SK-N-SH treated with all-trans-retinoic acid at 6 μM for 48 hours (cell line): Measurements from ENCODE around the gene PDF.

Source experiments
- ATAC-seq: fragments of 200-7000 bp; cut with Tn5 transposase; 3 replicates; pipeline ENCODE4 v1.9.1; 2020; ENCODE audit warnings: mild to moderate bottlenecking, moderate library complexity
- BACH2 ChIP-seq: fragments of 250-450 bp; sonication (Bioruptor Pico); IDR thresholded peaks from 2 replicates; pipeline ENCODE4 v1.9.0; 2021; ENCODE audit warnings: mild to moderate bottlenecking, borderline replicate concordance
- CSRNP3 ChIP-seq: fragments of 250-450 bp; sonication (Bioruptor Pico); IDR thresholded peaks from 2 replicates; pipeline ENCODE4 v1.5.1; 2021; ENCODE audit warnings: mild to moderate bottlenecking, moderate library complexity
- ESRRG ChIP-seq: fragments of 250-450 bp; sonication (Bioruptor Pico); IDR thresholded peaks from 2 replicates; pipeline ENCODE4 v1.6.1; 2021; ENCODE audit warnings: mild to moderate bottlenecking
- GLIS3 ChIP-seq: fragments of 250-450 bp; sonication (Bioruptor Pico); IDR thresholded peaks from 2 replicates; pipeline ENCODE4 v1.5.0; 2020; ENCODE audit warnings: mild to moderate bottlenecking, moderate library complexity
- ISL1 ChIP-seq: fragments of 250-450 bp; sonication (Bioruptor Pico); IDR thresholded peaks from 2 replicates; pipeline ENCODE4 v2.1.2; 2022; ENCODE audit warnings: mild to moderate bottlenecking, moderate library complexity
- OSR1 ChIP-seq: fragments of 250-450 bp; sonication (Bioruptor Pico); IDR thresholded peaks from 2 replicates; pipeline ENCODE4 v1.8.0; 2022; ENCODE audit warnings: moderate library complexity, mild to moderate bottlenecking, inconsistent platforms
- PATZ1 ChIP-seq: fragments of 250-450 bp; sonication (Bioruptor Pico); IDR thresholded peaks from 2 replicates; pipeline ENCODE4 v1.8.0; 2020; ENCODE audit warnings: mild to moderate bottlenecking, moderate library complexity, borderline replicate concordance
- POU6F1 ChIP-seq: fragments of 250-450 bp; sonication (Bioruptor Pico); IDR thresholded peaks from 2 replicates; pipeline ENCODE4 v1.8.0; 2021; ENCODE audit warnings: low read depth, mild to moderate bottlenecking, moderate library complexity, borderline replicate concordance
- RARB ChIP-seq: fragments of 250-450 bp; sonication (Bioruptor Pico); IDR thresholded peaks from 2 replicates; pipeline ENCODE4 v1.8.0; 2021; ENCODE audit warnings: mild to moderate bottlenecking, moderate library complexity
- SNAI2 ChIP-seq: fragments of 250-450 bp; sonication (Bioruptor Pico); IDR thresholded peaks from 2 replicates; pipeline ENCODE4 v1.5.0; 2020; ENCODE audit warnings: mild to moderate bottlenecking, moderate library complexity
- TCF4 ChIP-seq: fragments of 250-450 bp; sonication (Bioruptor Pico); IDR thresholded peaks from 2 replicates; pipeline ENCODE4 v1.8.0; 2021; ENCODE audit warnings: mild to moderate bottlenecking, moderate library complexity, borderline replicate concordance
- TOX ChIP-seq: fragments of 250-450 bp; sonication (Bioruptor Pico); IDR thresholded peaks from 2 replicates; pipeline ENCODE4 v1.8.0; 2021; ENCODE audit warnings: mild to moderate bottlenecking, moderate library complexity, borderline replicate concordance
- TSHZ2 ChIP-seq: fragments of 250-450 bp; sonication (Bioruptor Pico); IDR thresholded peaks from 2 replicates; pipeline ENCODE4 v1.5.0; 2020; ENCODE audit warnings: mild to moderate bottlenecking, moderate library complexity
- ZC3H10 ChIP-seq: fragments of 250-450 bp; sonication (Bioruptor Pico); IDR thresholded peaks from 2 replicates; pipeline ENCODE4 v1.5.1; 2021; ENCODE audit warnings: mild to moderate bottlenecking, moderate library complexity
- ZFP3 ChIP-seq: fragments of 250-450 bp; sonication (Bioruptor Pico); IDR thresholded peaks from 2 replicates; pipeline ENCODE4 v1.5.0; 2020; ENCODE audit warnings: mild to moderate bottlenecking, moderate library complexity
- ZFP30 ChIP-seq: fragments of 450-650 bp; formaldehyde crosslinking; IDR thresholded peaks from 2 replicates; pipeline ENCODE4 v1.5.0; 2022; ENCODE audit warnings: mild to moderate bottlenecking, moderate library complexity
- ZNF565 ChIP-seq: fragments of 450-650 bp; formaldehyde crosslinking; conservative IDR thresholded peaks from 2 replicates; pipeline ENCODE4 v1.5.0; 2020; ENCODE audit warnings: low read depth, mild to moderate bottlenecking, moderate library complexity
- ZNF8 ChIP-seq: fragments of 450-650 bp; formaldehyde crosslinking; IDR thresholded peaks from 2 replicates; pipeline ENCODE4 v1.5.0; 2020; ENCODE audit warnings: mild to moderate bottlenecking, moderate library complexity

The PDF gene

GRCh38 chr16:69344171-69344570, 13.8 kb upstream of the PDF start:
- TF ChIP-seq BACH2 (CRISPR knock-in tag), result no peak
- no peak for TF ChIP-seq ESRRG (CRISPR knock-in tag)
- no peak for TF ChIP-seq TOX (CRISPR knock-in tag)
- TF ChIP-seq ZC3H10 (CRISPR knock-in tag), result no peak
- no peak for TF ChIP-seq POU6F1 (CRISPR knock-in tag)
- no peak for TF ChIP-seq GLIS3 (CRISPR knock-in tag)
- no peak for TF ChIP-seq CSRNP3 (CRISPR knock-in tag)
- no peak for TF ChIP-seq ISL1 (CRISPR knock-in tag)
- TF ChIP-seq TCF4 (CRISPR knock-in tag), result no peak

GRCh38 chr16:69340095-69340644, 9.8 kb upstream of the PDF start:
- peak; percentile 30 for ATAC-seq
- TF ChIP-seq TCF4 (CRISPR knock-in tag) (no peak), ZNF8 (CRISPR knock-in tag) (no peak), GLIS3 (CRISPR knock-in tag) (no peak), TSHZ2 (CRISPR knock-in tag) (no peak), BACH2 (CRISPR knock-in tag) (no peak)

More at GRCh38 chr16:69344171-69344570, 13.8 kb upstream of the PDF start:
- ATAC-seq, result no peak

- ATAC-seq, result peak; percentile 99
- TF ChIP-seq ZFP3 (no peak), ZFP30 (CRISPR knock-in tag) (no peak), BACH2 (CRISPR knock-in tag) (no peak), ZNF565 (CRISPR knock-in tag) (no peak), RARB (CRISPR knock-in tag) (no peak), ZNF8 (CRISPR knock-in tag) (no peak), TCF4 (CRISPR knock-in tag) (no peak), ISL1 (CRISPR knock-in tag) (no peak), ESRRG (CRISPR knock-in tag) (no peak), TOX (CRISPR knock-in tag) (no peak), TSHZ2 (CRISPR knock-in tag) (no peak), OSR1 (CRISPR knock-in tag) (no peak), GLIS3 (CRISPR knock-in tag) (no peak), SNAI2 (CRISPR knock-in tag) (no peak), PATZ1 (CRISPR knock-in tag) (no peak), CSRNP3 (CRISPR knock-in tag) (no peak), ZC3H10 (CRISPR knock-in tag) (no peak)
These were observed 9.1 kb upstream of the PDF start, which contains the start of the genes COG8 and NIP7 for GRCh38 chr16:69339289-69340094. Gene COG8 (minus strand): TSS chr16:69339564. CDS start chr16:69339552, 12 bp downstream. Gene NIP7 (plus strand): TSS chr16:69339772. CDS start chr16:69339830, 58 bp downstream.
